Mesenteric fat pad (tissue), 1 donor: Measurements from ENCODE around the gene SULF2. TPM values are rescaled to one million over a fixed set of nuclear protein-coding genes. Genes with fewer than 3 reads are reported as not detected.

ENCODE experiments used
- DNase-seq: peaks from one replicate; pipeline ENCODE4 v3.0.0-alpha.2; 2020; ENCODE audit warnings: low spot score
- total RNA-seq: library from RNA; stranded (reverse); fragmentation: NEBNext Ultra II Directional; extraction: Animal tissue kit (Norgen Biotek cat#: 25700); gene quantifications from one replicate; pipeline ENCODE4 v1.2.1, GENCODE V29; 2021
- donor health status: DM: yes; HTN: yes; CAD: no.

The SULF2 gene
- total RNA-seq, 1 donor from 2014 or later, result 68.7 TPM

DNA sequence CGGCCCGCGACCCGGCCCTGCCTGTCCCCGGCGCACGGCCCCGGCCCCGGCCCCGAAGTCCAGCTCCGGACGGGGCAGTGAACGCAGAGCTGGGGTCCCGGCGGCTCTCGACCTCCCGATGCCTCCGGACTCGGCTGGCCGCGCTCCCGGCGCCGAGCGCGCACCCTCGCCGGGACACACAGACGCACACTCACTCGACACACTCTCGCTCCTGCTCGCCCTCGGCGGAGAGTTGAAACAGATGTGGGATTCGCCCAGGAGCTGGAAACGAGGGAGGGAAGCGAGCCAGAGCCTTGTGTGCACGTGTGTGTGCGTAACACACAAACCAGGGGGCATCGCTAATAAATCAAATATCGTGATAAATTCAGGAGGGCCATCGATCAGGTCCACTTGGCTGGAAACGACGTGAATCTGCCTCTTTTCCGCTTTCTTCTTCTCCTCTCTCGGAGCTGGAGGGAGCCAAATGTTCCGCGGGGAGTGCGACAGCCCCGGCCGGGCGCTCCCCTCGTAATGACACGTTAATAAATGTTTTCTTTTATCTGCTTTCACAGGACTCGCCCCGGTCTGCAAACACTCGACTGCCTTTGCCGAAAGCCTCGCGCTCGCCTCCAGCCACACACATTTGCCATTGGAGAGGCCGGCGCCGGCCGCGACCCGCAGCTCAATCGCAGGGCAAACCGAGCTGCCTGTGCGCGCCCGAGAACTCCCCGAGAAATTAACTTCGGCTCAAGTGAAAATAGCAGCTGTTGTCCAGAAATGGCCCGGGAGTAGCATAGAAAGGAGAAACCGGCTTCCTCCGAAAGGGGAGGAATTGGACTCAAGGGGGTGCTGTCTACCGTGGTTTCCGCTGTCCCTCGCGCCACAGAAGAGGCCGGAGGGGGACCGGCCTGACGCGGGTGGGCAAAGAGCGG lies 828 bp upstream of the SULF2 start:
- no peak for DNase-seq

DNA sequence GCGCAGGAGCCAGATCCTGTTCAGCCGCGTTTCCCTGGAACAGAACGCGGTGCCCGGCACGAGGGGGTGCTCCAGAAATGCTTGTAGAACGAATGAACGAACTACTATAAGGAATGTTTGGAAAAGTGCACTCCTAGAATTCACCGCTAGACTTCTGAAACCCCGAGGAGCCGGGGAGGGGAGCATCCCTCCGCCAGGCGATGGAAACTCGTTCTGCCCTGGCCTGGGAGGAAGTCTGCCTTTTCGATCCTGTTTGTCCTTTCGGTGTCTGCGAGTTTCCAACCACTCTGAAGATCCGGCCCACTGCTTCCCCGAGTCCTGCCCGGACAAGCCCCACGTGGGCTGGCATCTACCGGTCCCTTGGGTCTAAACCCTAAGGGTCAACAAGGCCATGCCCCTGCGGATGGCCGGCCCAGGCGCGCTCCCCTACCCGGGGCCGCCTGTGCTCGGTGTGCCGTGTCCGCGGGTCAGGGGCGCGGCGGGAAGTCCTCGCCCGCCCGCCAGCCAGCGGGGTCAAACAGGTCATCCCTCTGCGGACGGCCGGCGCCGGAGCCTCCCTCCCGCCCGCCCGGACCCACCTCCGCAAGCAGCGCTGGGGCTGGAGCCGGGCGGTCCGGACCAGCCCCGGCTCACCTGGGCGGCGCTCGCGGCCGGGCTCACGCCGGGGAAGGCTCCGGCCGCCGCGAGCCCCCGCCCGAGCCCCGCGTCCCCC lies 526 bp downstream of the SULF2 start:
- DNase-seq, result no peak

DNA sequence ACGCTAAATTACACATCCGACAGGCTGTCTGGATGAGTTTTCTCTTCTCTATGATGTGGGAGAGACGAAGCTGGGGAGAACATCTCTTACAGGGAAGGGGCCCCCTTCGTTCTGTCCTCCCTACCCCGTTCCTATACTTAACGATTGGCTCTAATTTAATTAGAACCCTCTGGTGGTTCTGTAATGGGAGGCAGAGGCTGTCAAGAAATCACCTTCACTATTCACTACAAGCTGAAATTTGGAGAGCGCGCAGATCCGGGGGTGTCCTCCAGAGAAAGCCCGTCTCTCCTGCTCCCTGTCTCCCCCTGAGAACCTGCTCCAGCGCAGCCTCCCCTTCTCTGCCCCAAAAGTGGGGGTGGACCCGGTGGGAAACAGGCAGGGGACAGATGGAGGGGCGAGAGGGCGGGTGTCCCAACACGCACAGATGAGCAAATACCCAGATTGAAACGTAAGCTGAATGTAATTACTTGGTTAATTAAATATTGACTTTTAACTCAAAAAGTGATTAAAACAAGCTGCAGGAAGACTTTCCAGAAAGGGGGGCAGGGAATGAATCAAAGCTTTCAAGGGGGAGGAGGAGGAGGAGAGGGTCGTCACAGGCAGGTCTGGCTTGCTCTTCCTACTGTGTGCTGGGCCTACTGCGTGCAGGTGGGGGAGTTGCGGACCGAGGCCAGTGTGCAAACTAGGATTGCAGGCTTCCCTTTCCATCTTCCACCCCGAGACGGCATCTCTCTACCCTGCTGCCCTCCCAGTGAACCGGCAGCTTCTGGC lies 1.3 kb downstream of the SULF2 start:
- no peak for DNase-seq

DNA sequence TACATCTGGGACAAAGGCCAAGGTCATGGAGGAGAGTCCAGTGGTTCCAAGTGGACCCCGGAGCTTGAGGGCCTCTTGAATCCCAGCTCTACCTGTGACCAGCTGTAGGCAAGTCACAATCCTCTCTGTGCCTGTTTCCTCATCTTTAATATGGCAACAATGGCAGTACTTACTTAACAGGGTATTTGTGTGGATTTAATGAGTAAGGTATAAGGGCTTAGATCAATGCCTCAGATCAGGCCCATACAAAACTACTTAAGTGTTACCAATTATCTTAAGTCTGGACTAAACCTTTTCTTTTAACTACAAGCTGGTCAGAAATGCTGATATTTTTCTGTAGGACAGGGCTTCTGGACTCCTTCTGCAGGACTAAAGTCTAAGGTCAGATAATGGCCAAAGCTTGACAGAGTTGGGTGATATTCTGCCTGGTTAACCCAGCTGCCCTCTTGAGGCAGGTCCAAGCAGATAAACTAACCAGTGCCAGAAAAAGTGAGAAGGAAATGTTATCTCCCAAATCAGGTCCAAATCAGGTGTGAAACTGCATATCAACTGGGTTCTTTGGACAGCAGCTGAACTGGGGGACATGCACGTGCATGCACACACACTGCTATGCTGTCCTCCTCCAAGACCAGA lies 2.2 kb downstream of the SULF2 start:
- no peak for DNase-seq

DNA sequence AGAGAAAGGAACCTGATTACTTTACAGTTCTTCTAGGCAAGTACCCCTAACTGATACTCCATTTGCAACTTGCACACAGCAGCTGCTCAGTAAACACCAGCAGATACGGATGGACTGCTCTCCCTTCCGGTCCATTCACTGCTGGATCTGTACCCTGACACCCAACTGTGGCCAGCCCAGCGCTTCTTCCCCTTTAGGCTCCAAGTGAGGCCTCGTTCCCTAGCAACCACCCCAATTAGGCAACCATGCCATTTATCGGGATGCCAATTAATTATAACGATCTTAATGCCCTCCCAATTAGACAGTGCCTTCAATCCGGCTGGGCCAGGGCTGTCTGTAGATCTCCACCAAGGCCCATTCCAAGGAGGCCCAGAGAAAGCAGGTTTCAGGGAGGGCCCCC lies 3.2 kb downstream of the SULF2 start:
- no peak for DNase-seq

DNA sequence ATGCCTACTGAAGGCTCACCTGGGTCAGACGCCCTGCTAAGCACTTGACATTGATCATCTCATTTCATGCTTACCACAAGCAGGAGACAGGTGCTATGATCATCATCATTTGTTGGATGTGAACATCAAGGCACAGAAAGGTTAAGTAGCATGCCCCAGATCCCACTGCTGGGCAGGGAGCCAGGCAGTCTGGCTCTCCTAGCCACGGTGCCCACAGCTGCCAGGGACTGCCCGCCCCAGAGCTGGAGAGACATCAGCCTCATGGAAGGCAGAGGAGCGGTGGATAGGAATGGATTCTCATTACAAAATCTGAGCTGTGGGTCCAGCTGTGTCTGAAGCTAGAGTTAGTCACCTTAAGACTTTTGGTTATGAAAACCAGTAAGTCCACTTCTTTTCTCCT lies 3.6 kb downstream of the SULF2 start:
- DNase-seq, result no peak

DNA sequence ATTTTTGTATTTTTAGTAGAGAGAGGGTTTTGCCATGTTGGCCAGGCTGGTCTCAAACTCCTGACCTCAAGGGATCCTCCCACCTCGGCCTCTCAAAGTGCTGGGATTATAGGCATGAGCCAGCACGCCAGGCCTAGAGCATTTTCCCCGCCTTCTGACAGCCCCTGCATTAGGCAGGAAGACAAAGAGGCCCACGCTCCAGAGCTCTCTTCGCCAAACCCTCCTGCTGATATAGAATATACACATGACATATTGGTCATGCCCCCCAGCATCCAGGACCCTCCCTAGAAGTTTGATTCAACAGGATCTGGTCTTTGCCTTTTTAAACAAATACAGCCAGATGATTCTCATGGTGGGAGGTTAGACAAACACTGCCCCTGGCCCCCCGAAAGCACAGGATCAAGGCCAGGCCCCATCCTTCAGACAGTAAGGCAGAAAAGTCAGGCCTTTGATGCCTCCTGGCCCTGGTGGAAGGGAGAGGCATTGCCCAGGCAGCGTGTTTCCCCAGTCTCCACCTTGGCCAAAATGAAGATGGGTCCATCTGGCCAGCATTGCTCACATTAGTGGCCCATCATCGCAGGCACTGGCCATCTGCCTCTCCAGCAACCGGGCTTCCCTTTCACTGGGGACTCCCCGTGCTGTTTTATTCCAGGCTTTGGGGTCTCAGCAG lies 4.4 kb downstream of the SULF2 start:
- no peak for DNase-seq

DNA sequence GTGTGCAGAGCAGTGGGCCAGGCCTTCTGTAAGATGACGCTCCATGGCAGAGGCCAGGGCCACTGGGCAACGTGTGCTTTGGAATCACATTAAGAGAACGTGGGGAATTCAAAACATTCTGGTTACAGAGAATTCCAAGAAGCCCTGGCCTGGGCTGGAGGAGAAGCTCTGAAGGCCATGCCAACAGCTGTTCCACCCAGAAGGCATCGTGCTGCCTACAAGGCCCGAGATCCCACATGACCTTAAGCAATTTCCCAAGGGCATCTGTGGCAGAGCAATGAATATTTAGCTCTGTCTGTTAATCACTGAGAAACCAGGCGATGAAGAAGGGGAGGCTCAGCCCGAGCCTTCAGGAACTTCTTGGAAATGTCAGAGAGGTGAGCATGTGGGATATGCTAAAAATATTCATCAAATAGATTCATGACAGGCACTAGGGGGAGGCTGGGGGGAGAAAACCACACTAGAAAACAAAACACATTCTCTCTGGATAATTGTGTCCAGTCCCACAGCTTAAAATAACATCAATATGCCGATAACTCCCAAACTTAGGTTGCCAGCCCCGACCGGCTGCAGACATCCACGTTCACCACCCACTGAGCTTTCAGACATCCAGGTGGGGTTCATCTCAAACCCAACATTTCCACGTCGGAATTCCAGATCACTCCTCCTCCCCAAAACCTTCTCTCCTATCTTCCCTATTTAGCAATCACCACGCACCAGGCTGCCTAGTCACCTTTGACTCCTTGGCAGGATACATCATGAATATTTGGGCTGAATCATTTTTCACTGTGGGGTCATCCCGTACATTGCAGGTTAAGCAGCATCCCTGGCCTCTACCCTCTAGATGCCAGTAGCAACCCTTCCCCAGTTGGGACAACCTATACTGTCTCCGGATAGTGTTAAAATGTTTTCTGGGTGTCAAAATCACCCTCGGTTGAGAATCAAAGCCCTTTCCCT lies 6.6 kb downstream of the SULF2 start:
- DNase-seq, result no peak

DNA sequence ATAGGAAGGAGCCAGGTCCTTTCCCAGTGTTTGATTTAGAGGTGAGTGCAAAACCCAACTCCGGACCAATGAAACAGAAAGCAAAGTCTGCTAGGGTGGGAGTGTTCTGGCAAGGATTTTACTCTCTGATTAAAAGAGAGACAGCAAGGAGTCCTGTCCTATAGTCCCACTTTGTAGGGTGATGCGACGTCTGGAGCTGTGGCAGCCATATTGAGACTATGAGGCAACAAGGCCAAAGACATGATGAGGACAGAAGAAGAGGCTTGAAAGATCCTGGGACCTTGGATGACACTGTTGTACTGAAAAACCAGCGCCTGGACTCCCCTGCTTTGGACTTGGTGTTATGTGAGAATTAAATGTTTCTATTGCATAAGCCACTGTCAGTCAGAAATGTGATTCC lies 8.1 kb downstream of the SULF2 start:
- DNase-seq, result no peak

DNA sequence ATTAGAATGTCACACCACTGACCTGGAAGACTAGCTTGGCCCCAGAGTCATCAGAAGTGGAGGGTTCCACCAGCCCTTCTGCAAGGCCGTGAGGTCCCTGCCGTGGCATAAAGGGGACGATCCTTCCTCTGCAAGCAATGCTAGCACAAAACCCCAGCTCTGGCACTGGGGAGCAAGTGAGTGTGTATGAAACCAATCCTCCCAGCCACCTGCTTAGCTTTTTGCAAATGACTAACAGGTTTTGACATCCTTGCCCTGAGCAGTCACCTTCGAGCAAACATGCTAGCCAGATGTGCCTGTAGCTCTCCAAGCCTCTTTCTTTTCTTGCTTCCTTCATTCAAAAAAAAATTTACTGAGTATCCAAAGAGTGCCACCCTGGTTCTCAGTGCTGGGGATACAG lies 8.6 kb downstream of the SULF2 start:
- DNase-seq, result no peak

DNA sequence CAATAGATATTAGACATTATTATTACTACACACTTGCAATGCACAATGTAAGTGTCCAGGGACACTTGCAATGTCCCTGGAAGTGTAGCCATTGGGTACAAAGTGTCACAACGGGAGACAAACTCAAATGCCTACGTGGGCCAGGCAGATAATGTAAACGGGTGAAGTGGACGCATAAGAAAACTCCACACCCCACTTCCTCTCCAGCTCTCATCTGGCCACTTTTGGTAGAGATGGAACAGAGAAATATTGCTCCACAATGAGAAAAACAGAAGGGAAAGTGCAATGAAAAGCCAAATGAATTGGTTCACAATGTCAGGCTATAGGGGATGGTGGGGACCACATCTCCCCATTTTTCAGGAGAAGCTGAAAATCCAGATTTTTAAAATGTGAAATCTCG lies 9.4 kb downstream of the SULF2 start:
- no peak for DNase-seq

DNA sequence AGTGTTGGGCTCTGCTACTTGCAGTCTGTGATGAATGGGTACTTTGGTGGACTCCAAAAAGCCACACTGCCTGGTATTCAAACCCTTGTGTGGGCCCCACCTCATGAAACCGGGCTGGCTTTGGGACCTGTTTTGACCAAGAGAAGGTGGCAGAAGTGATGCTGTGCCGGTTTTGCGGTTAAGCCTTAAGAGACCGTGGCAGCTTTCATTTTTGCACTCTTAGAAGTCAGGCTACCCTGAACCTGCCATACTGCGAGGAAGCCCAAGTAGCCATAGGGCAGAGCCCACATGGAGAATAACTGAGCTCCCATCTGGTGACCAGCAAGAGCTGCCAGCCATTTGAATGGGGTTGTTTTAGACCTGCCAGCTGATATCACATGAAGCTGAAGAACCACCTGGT lies 10.2 kb downstream of the SULF2 start:
- no peak for DNase-seq

DNA sequence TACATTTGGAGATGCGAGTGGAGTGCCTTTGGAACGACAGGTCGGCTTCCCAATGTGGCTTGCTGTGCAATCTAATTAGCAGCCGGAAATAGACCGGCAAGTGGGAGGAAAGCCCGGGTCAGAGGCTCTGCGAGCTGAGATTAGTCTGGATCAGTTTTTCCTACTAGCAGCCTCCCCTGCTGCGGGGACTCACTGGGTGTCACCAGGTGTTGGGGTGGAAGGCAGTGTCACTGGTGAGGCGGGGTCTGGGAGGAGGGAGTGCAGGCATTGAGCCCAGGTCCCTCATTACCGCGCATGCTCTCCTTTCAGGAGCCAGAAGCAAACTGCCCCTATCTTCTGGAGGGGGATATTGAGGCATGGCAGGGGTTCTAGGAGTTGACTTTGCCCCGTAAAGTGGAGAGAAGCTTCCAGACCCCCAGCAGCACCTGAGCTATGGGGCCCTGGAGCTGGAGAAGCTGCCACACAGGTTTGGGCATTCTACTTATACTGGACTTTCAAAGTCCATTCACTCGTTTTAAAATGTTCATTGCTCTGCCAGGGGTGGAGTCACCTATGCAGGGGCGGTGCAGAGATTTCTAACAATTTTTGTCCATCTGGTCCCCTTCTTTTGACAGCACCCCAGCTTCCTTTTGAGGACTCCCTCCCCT lies 11.0 kb downstream of the SULF2 start:
- no peak for DNase-seq

DNA sequence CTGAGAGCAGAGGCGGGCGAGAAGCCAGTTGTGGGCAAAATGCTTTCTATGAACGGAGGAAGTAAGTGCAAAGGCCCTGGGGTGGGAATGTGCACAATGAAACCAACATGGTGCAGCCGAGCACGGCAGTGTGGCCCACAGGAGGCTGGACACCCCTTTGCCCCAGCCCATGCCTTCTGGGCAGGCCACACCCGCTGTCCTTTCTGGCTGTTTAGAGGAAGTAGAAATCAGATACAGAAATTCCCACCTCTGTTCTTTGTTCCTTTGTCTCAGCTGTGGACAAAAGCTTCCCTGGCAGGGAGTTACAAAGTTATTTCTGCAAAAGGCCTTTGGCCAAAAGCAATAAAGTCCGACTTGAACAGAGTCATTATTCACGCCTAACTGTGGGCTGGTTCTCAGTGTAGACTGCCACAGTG lies 11.9 kb downstream of the SULF2 start:
- no peak for DNase-seq

DNA sequence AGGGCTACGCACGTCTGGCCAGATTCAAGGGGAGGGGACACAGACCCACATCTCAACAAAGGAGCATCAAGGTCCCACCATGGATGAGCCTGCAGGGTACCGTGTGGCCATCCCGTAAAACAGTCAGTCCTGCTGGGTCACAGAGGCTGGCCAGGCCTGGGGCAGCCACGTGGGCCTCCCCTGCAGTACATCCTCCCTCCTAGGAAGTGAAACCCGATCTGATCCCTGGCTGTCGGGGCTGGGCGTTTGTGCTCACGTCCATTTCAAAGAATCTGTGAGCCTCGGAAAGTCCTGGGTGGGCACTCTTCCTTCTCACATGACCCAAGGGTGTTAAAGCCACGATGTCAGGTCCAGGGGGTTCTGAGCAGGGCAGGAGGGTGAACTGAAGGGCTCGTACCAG lies 14.3 kb downstream of the SULF2 start:
- DNase-seq, result no peak

DNA sequence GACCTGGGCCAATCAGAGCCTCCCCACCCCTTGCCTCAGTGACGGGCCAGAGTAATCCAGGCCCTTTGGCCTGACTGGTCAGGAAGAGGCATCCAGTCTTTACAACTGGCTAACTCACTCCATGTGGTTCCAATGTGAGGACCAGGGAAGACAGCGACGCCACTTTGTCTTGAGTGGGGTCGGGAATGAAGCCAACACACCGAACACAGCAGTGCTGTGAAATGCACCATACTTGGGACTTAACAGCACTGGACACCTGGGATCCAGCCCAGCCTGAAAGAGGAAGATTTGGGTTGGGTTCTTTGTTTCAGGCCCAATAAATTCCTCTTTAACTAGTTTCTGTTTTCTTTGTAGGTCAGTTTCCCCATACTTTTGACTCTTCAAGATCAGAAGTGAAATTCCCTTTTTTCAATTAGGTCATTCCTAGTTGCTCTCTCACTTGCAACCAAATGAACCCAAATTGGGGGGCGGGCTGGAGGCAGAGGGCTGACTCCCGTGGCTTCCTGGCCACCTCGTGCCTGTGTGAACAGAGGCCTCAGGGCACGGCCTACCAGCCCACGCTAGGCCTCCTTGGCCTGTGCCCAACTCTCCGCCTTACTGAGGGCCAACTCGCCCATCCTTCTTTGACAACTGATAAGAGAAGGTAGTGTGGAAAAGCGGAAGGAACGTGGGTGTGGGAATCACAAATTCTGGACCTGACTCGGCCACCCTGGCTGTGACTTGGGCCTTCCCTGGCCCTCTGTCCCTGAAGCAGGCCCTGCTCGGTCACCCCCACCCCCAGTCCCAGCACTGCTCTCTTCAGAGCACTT lies 17.1 kb downstream of the SULF2 start:
- no peak for DNase-seq

DNA sequence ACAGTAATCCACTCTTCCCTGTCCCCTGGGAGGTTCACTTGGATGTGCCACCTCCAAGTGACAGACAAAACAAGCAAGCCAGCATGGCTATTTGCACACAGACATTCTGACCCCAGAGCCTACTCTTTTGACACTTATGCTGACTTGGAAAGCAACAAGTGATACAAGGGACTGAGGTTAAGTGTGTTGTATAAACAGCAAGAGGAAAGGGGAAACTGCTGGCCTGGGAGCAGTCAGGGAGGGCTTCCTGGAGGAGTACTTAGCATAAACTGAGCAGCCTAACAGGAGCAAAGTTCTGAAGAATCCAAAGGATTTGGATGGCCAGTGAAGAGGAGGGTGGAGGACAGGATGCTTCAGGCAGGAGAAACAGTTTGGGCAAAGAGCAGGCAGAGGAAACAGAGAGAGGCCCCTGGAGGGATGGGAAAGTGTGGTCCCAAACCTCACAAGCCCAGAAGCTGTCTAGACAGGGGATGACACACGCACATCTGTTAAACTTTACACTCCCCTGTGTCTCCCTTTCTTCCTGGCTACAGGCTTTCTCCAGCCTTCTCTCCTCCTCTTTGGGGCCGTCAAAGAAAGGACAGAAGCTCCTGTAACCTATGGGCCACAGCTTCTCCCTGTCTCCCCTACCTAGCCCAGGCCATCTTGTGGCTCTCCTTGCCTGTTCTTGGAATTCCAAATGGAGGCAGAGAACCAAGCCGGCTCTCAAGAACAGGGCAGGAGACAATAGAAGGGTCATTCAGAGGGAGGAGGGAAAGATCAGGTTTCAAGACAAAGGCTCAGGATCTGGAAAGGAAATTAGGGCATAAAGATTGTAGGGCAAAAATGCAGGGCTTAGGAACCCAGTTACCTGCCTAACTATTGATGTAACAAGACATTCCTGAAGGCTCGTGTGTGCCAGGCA lies 19.3 kb downstream of the SULF2 start:
- DNase-seq, result no peak
